Cerebellar cortex (tissue), 1 donor: ENCODE data around the gene FBXL20.
"Not testable (repeated sequence)": the region's sequence is repeated elsewhere in the genome, so short reads cannot be mapped to it uniquely, and the experiment has no call there.

Experiments
- DNase-seq: peaks from one replicate; pipeline ENCODE4 v3.0.0-alpha.2; 2015; ENCODE audit warnings: low spot score

The FBXL20 gene

GRCh38 chr17:39251997-39252396 is 149.4 kb downstream of the FBXL20 start:
- DNase-seq, result no peak

GRCh38 chr17:39250076-39250475 is 151.3 kb downstream of the FBXL20 start:
- not testable (repeated sequence) for DNase-seq

- DNase-seq, result no peak
Observed at GRCh38 chr17:39246274-39246673, 155.2 kb downstream of the FBXL20 start.

GRCh38 chr17:39244600-39245570 is 156.5 kb downstream of the FBXL20 start:
- DNase-seq, result peak; percentile 93

- no peak for DNase-seq
Observed at GRCh38 chr17:39244016-39244599, 157.3 kb downstream of the FBXL20 start.

GRCh38 chr17:39243155-39243554 is 158.3 kb downstream of the FBXL20 start:
- DNase-seq, result no peak

- DNase-seq, result no peak
Observed at GRCh38 chr17:39240631-39241030, 160.8 kb downstream of the FBXL20 start.

- peak; percentile 47 for DNase-seq
Observed at GRCh38 chr17:39239640-39240314, 161.6 kb downstream of the FBXL20 start.

- peak; percentile 38 for DNase-seq
Observed at GRCh38 chr17:39238311-39238972, 163.0 kb downstream of the FBXL20 start.

GRCh38 chr17:39237586-39237985 is 163.8 kb downstream of the FBXL20 start:
- no peak for DNase-seq

GRCh38 chr17:39236981-39237441 is 164.4 kb downstream of the FBXL20 start:
- DNase-seq, result no peak

GRCh38 chr17:39236450-39236927 is 164.9 kb downstream of the FBXL20 start:
- DNase-seq, result no peak

- DNase-seq, result peak; percentile 84
Observed at GRCh38 chr17:39235555-39236449, 165.6 kb downstream of the FBXL20 start.

GRCh38 chr17:39231591-39232551 is 169.6 kb downstream of the FBXL20 start:
- no peak for DNase-seq

GRCh38 chr17:39231091-39231561 is 170.3 kb downstream of the FBXL20 start:
- DNase-seq, result no peak

- no peak for DNase-seq
Observed at GRCh38 chr17:39230361-39230760, 171.1 kb downstream of the FBXL20 start.

GRCh38 chr17:39229274-39229913 is 172.0 kb downstream of the FBXL20 start:
- DNase-seq, result no peak

GRCh38 chr17:39227364-39227919 is 174.0 kb downstream of the FBXL20 start:
- no peak for DNase-seq
